ENCODE results near the gene PDIK1L.

DNA sequence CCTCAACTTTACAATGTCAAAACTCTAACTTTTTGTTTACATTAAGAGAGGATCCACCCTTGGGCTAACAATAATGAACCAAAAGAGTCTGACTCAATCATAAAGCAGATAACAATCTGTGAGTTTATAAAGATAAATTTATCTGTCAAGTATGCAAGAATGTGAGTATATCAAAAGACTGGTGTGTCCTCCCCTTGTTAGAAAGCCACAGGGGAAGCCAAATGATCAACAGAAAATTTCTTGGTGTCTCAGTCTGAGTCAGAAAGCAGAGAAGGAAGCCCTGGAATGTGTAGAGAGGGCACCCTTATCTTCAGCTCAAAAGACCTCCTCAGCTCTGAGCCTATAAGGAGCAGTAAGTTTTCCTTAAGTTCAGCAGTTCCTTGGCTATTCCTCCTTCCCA is 13.9 kb upstream of the PDIK1L start:
- TF ChIP-seq, protein P1, sequence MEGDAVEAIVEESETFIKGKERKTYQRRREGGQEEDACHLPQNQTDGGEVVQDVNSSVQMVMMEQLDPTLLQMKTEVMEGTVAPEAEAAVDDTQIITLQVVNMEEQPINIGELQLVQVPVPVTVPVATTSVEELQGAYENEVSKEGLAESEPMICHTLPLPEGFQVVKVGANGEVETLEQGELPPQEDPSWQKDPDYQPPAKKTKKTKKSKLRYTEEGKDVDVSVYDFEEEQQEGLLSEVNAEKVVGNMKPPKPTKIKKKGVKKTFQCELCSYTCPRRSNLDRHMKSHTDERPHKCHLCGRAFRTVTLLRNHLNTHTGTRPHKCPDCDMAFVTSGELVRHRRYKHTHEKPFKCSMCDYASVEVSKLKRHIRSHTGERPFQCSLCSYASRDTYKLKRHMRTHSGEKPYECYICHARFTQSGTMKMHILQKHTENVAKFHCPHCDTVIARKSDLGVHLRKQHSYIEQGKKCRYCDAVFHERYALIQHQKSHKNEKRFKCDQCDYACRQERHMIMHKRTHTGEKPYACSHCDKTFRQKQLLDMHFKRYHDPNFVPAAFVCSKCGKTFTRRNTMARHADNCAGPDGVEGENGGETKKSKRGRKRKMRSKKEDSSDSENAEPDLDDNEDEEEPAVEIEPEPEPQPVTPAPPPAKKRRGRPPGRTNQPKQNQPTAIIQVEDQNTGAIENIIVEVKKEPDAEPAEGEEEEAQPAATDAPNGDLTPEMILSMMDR (conservative IDR thresholded peaks at IDR 0.05; ENCODE audit: low read length) = no peak
- TF ChIP-seq EZH2phosphoT487 (IDR thresholded peaks at IDR 0.05; ENCODE audit: borderline replicate concordance, low read depth, low read length) = no peak

All from OCI-LY7 (cell line).